Ascending aorta (tissue), 2 donors: Measurements from ENCODE around the gene TMEM14A. TPM values are rescaled to one million over a fixed set of nuclear protein-coding genes. Genes with fewer than 3 reads are reported as not detected.

Source experiments
- DNase-seq, 2 donors: peaks; one replicate each; pipeline ENCODE4 v3.0.0-alpha.2; 2019; ENCODE audit warnings: low spot score in 2 of 2
- H3K27ac ChIP-seq, 2 donors: fragments of 200-600 bp; sonication (generic); one replicate each; pipeline ENCODE4 v1.5.1; 2016 to 2017; ENCODE audit warnings: mild to moderate bottlenecking in 1 of 2
- H3K27me3 ChIP-seq: fragments of 200-600 bp; sonication (generic); one replicate; pipeline ENCODE4 v1.5.1; 2017
- H3K36me3 ChIP-seq, 2 donors: fragments of 200-600 bp; sonication (generic); one replicate each; pipeline ENCODE4 v1.5.1; 2016
- H3K4me1 ChIP-seq, 2 donors: fragments of 200-600 bp; sonication (generic); one replicate each; pipeline ENCODE4 v1.5.1; 2016 to 2017; ENCODE audit warnings: mild to moderate bottlenecking in 1 of 2
- H3K4me3 ChIP-seq, 2 donors: fragments of 200-600 bp; sonication (generic); one replicate each; pipeline ENCODE4 v1.5.1; 2016 to 2017; ENCODE audit warnings: mild to moderate bottlenecking in 1 of 2
- H3K9me3 ChIP-seq, 2 donors: fragments of 200-600 bp; sonication (generic); one replicate each; pipeline ENCODE4 v1.5.1; 2016
- CTCF ChIP-seq, 3 experiments: fragments of 200-600 bp in 2 of 3; fragments of 450-650 bp in 1 of 3; sonication (generic) in 2 of 3; IDR thresholded peaks; one replicate each; pipeline ENCODE4 v1.5.1; 2016 to 2019; ENCODE audit warnings: antibody characterized with exemption in 3 of 3, mild to moderate bottlenecking in 1 of 3, moderate library complexity in 1 of 3
- intact Hi-C: fragments of 100-400 bp; cut with DNase I; formaldehyde crosslinking; loops from one replicate; pipeline ENCODE4 v1.15.1; 2023
- total RNA-seq: library from RNA; depleted of rRNA; stranded (reverse); fragments of >200 nt; gene quantifications from one replicate; pipeline ENCODE4 v1.1.0, GENCODE V29; 2016

TMEM14A gene
- total RNA-seq, 1 donor from 2014 or later = 11.9 TPM

- Histone ChIP-seq H3K27ac (peak overlapping the region; percentile 51 to 75), H3K9me3 (no peaks in the 10 kb centered on the region), H3K36me3 (no peaks in the 10 kb centered on the region), H3K4me3 (no peak overlapping the region), H3K27me3 (no peaks in the 10 kb centered on the region), H3K4me1 (peaks cover 2 to 9% of the 10 kb centered on the region in 2 donors)
- intact Hi-C loops = loop anchor here (5.0 to 10.0 kb wide), 4 partner anchors 64 to 311 kb away; no protein-coding TSS in a partner anchor
- no peak for TF ChIP-seq CTCF (IDR thresholded peaks at IDR 0.05)
- no peak for DNase-seq
Observed at GRCh38 chr6:52728394-52728793, 57.5 kb downstream of the TMEM14A start.

DNA sequence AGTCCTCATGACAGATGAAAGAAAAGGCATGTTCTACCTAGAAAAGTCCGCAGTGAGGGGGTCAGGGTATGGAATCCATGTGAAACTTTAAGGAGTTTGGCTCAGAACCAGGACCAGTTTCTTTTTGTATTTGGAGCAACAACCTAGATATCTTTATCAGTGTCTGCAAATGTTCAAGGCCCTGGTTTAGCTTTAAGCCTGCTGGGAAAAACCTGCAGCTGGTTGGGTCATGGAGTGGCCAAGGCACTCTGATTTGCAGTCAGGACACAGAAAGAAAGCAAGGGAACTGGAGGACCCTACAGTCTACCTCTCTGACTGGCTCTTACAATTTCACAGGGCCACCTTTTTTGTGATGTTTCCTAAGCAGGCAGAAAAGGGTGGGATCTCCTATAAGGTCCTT lies 58.7 kb downstream of the TMEM14A start:
- intact Hi-C loops = loop anchor here (5.0 to 10.0 kb wide), 4 partner anchors 65 to 312 kb away; no protein-coding TSS in a partner anchor
- Histone ChIP-seq H3K4me3 (no peak overlapping the region), H3K27ac (peak overlapping the region in 1 of 2 donors; percentile 75), H3K9me3 (no peaks in the 10 kb centered on the region), H3K4me1 (peaks cover under 1 to 2% of the 10 kb centered on the region in 2 donors), H3K36me3 (no peaks in the 10 kb centered on the region), H3K27me3 (no peaks in the 10 kb centered on the region)
- DNase-seq = no peak
- no peak for TF ChIP-seq CTCF (IDR thresholded peaks at IDR 0.05)

GRCh38 chr6:52731719-52732118 lies 60.8 kb downstream of the TMEM14A start:
- Histone ChIP-seq H3K27ac (no peak overlapping the region), H3K36me3 (no peaks in the 10 kb centered on the region), H3K4me3 (no peak overlapping the region), H3K4me1 (no peaks in the 10 kb centered on the region), H3K9me3 (no peaks in the 10 kb centered on the region), H3K27me3 (no peaks in the 10 kb centered on the region)
- no peak for DNase-seq
- no peak for TF ChIP-seq CTCF (IDR thresholded peaks at IDR 0.05)
- intact Hi-C loops = no loop called here

DNA sequence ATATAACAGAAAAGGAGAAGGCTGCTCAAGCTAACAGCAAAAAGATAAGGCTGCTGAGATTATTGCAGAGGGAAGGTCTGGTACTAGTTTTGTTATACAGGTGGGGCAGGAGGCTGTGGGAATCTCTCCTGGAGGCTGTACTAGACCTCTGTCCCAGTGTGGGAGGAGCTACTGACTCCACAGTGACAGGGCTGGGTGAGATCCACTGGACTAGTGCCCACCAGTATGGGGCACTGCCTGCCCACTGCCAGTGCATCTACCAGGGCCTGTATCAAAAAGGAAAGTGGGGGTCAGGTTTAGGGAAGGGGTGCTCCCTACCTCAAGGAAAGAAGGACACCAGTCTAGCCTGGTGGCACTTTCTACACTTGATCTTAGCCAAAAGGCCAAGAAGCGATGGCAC lies 62.3 kb downstream of the TMEM14A start:
- Histone ChIP-seq H3K27ac (no peak overlapping the region), H3K4me1 (no peaks in the 10 kb centered on the region), H3K9me3 (no peaks in the 10 kb centered on the region), H3K36me3 (no peaks in the 10 kb centered on the region), H3K4me3 (no peak overlapping the region), H3K27me3 (no peaks in the 10 kb centered on the region)
- DNase-seq = no peak
- no peak for TF ChIP-seq CTCF (IDR thresholded peaks at IDR 0.05)
- intact Hi-C loops = no loop called here

DNA sequence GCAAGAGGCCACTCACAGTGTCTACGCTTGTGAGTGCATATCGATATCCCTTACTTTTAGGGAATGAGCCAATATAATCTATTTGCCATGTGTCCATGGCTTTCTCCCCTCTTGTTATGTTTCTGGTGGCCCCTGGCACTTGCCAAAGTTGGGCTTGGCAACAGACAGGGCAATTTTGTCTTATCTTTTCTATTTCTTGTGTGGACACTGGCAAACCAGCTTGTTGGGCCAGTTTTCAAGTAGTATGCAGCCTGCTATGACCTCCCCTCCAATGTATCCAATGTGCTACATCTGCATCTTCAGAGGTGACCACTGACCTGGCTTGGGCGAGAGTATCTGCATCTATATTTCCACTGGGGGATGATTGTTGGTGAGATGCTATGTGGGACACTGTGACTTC lies 63.2 kb downstream of the TMEM14A start:
- no peak for DNase-seq
- Histone ChIP-seq H3K9me3 (no peaks in the 10 kb centered on the region), H3K36me3 (no peaks in the 10 kb centered on the region), H3K4me3 (no peak overlapping the region), H3K27ac (no peak overlapping the region), H3K4me1 (no peaks in the 10 kb centered on the region), H3K27me3 (no peaks in the 10 kb centered on the region)
- TF ChIP-seq CTCF (IDR thresholded peaks at IDR 0.05) = no peak
- intact Hi-C loops = no loop called here

GRCh38 chr6:52735071-52735470 lies 64.2 kb downstream of the TMEM14A start:
- TF ChIP-seq CTCF (IDR thresholded peaks at IDR 0.05) = no peak
- Histone ChIP-seq H3K4me1 (no peaks in the 10 kb centered on the region), H3K36me3 (no peaks in the 10 kb centered on the region), H3K4me3 (no peak overlapping the region), H3K9me3 (no peaks in the 10 kb centered on the region), H3K27me3 (no peaks in the 10 kb centered on the region), H3K27ac (no peak overlapping the region)
- DNase-seq = no peak
- intact Hi-C loops = no loop called here
